ENCODE data around the gene SMC5. TPM values are rescaled to one million over a fixed set of nuclear protein-coding genes. Genes with fewer than 3 reads are reported as not detected.

SMC5 gene
- total RNA-seq, 4 donors from 2014 or later = 26.2 to 47.4 (median 31.3) TPM

GRCh38 chr9:70382709-70383605 is 124.2 kb downstream of the SMC5 start:
- TF ChIP-seq, protein P1, sequence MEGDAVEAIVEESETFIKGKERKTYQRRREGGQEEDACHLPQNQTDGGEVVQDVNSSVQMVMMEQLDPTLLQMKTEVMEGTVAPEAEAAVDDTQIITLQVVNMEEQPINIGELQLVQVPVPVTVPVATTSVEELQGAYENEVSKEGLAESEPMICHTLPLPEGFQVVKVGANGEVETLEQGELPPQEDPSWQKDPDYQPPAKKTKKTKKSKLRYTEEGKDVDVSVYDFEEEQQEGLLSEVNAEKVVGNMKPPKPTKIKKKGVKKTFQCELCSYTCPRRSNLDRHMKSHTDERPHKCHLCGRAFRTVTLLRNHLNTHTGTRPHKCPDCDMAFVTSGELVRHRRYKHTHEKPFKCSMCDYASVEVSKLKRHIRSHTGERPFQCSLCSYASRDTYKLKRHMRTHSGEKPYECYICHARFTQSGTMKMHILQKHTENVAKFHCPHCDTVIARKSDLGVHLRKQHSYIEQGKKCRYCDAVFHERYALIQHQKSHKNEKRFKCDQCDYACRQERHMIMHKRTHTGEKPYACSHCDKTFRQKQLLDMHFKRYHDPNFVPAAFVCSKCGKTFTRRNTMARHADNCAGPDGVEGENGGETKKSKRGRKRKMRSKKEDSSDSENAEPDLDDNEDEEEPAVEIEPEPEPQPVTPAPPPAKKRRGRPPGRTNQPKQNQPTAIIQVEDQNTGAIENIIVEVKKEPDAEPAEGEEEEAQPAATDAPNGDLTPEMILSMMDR (IDR thresholded peaks at IDR 0.05; ENCODE audit: low read depth) = no peak

DNA sequence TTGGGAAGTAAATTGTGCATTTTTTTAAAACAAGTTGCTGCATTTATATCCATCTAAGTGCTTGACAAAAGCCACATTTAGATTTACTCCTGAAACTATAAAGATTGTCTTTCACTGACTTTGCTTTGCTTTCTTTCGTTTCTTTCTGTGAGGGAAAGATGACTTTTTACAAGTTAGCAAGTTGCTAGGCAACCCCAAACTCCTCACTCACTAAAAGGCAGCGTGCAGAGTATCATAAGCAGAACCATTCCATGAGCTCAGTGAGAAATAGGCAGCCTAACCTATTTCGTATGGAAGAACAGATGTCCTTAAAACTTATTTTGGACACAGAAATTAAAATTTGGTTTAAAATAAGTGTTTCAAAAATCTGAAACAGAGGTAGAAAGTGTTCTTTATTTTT is 126.6 kb downstream of the SMC5 start:
- TF ChIP-seq, protein P1 (IDR thresholded peaks at IDR 0.05; ENCODE audit: low read depth) = no peak

- TF ChIP-seq, protein P1 (IDR thresholded peaks at IDR 0.05; ENCODE audit: low read depth) = no peak
These were observed 128.9 kb downstream of the SMC5 start for GRCh38 chr9:70387663-70388062.

- TF ChIP-seq, protein P1 (IDR thresholded peaks at IDR 0.05; ENCODE audit: low read depth) = no peak
These were observed 130.4 kb downstream of the SMC5 start for GRCh38 chr9:70389188-70389587.

DNA sequence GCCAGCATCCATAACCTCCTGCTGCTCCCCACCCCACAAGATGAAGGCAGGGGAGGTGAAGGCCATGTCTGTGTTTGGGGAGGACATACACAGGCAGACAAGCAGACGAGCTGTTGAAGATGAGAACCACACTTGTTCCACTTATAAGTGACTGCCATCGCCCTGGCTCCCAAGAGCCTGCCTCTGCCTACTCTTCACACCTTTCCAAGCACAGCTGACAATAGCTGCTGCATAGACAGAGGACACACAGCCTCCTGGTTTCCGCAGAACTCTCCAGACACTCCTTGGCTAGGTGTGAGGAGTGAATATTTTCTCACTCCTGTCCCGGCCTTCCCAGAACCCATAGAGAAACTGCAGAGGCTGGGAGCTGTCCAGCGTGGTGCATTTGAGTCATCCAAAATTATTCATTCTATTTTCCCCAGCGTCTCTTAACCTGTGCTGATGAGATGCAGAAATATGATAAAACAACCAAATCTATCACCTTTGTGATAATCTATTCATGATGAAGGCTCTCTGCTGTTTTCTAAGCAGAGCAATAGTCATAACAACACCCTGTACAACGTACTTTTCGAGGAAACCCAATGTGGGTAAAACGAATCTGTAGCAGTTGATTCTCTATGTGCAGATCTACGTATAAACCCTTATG is 131.0 kb downstream of the SMC5 start:
- TF ChIP-seq, protein P1 (IDR thresholded peaks at IDR 0.05; ENCODE audit: low read depth) = no peak

DNA sequence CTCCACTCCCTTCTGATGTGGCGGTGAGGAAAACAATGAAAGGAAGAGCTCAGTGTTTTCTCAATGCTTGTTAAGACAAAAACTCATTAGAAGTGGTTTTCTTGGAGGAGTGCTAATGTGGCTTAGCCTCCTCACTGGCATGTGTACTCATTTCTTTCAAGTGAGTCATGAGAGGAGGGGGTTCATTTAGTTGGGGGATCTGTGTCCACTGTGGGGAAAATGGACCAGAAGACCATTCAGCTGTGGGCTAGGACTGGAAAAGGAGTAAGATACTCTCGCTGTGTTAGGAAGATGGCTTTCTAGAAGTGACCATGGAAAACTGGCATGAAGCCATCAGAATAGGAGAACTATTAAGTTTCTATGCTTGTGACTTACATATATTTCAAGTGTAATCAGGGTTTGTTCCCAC is 132.2 kb downstream of the SMC5 start:
- TF ChIP-seq, protein P1 (IDR thresholded peaks at IDR 0.05; ENCODE audit: low read depth) = no peak

GRCh38 chr9:70392189-70392588 is 133.4 kb downstream of the SMC5 start:
- TF ChIP-seq, protein P1 (IDR thresholded peaks at IDR 0.05; ENCODE audit: low read depth) = no peak

Measured in subcutaneous adipose tissue (tissue), 4 donors.